GM23248 (cell line): ENCODE results near the gene LARP6. TPM values are rescaled to one million over a fixed set of nuclear protein-coding genes. Genes with fewer than 3 reads are reported as not detected.

ENCODE experiments used
- DNase-seq: peaks from one replicate; pipeline ENCODE4 v3.0.0-alpha.2; 2015
- H2AFZ ChIP-seq: fragments of 200-600 bp; sonication (generic); 2 replicates; pipeline ENCODE4 v1.6.1; 2016; ENCODE audit warnings: antibody characterized with exemption
- H3F3A ChIP-seq: fragments of 200-600 bp; sonication (generic); 2 replicates; pipeline ENCODE4 v1.6.1; 2016; ENCODE audit warnings: mild to moderate bottlenecking, antibody characterized with exemption, mixed run types; ENCODE audit not compliant: insufficient read depth
- H3K27ac ChIP-seq: fragments of 200-600 bp; sonication (generic); 2 replicates; pipeline ENCODE4 v1.5.1; 2016; ENCODE audit warnings: mild to moderate bottlenecking
- H3K27me3 ChIP-seq: fragments of 200-600 bp; sonication (generic); replicated peaks from 2 replicates; pipeline ENCODE4 v1.6.1; 2016; ENCODE audit warnings: mild to moderate bottlenecking; ENCODE audit not compliant: insufficient read depth
- H3K36me3 ChIP-seq: fragments of 200-600 bp; sonication (generic); 2 replicates; pipeline ENCODE4 v1.6.1; 2016; ENCODE audit warnings: low read depth, mild to moderate bottlenecking
- H3K4me1 ChIP-seq: fragments of 200-600 bp; sonication (generic); 2 replicates; pipeline ENCODE4 v1.6.1; 2016; ENCODE audit warnings: mild to moderate bottlenecking; ENCODE audit not compliant: insufficient read depth
- H3K4me2 ChIP-seq: fragments of 200-600 bp; sonication (generic); one replicate; pipeline ENCODE4 v1.6.1; 2016; ENCODE audit warnings: mild to moderate bottlenecking; ENCODE audit not compliant: unreplicated experiment
- H3K4me3 ChIP-seq: fragments of 200-600 bp; sonication (generic); 2 replicates; pipeline ENCODE4 v1.5.1; 2016; ENCODE audit warnings: mild to moderate bottlenecking
- H3K79me2 ChIP-seq: fragments of 200-600 bp; sonication (generic); 2 replicates; pipeline ENCODE4 v1.6.1; 2016; ENCODE audit warnings: mild to moderate bottlenecking; ENCODE audit not compliant: insufficient read depth
- H3K9ac ChIP-seq: fragments of 200-600 bp; sonication (generic); 2 replicates; pipeline ENCODE4 v1.6.1; 2016; ENCODE audit warnings: mild to moderate bottlenecking
- H3K9me2 ChIP-seq: fragments of 200-600 bp; sonication (generic); 2 replicates; pipeline ENCODE4 v1.6.1; 2016; ENCODE audit warnings: mixed run types, mild to moderate bottlenecking, moderate library complexity; ENCODE audit not compliant: insufficient read depth
- H3K9me3 ChIP-seq: fragments of 200-600 bp; sonication (generic); one replicate; pipeline ENCODE4 v1.6.1; 2017; ENCODE audit warnings: low read depth
- H4K20me1 ChIP-seq: fragments of 200-600 bp; sonication (generic); 2 replicates; pipeline ENCODE4 v1.6.0; 2016; ENCODE audit not compliant: insufficient read depth
- EZH2 ChIP-seq: fragments of 200-600 bp; sonication (generic); IDR thresholded peaks from 2 replicates; pipeline ENCODE4 v1.6.1; 2018; ENCODE audit warnings: antibody characterized with exemption, mild to moderate bottlenecking; ENCODE audit not compliant: insufficient read depth, poor library complexity, severe bottlenecking
- EZH2phosphoT487 ChIP-seq: fragments of 200-600 bp; sonication (generic); IDR thresholded peaks from 2 replicates; pipeline ENCODE4 v1.6.1; 2018; ENCODE audit warnings: antibody characterized with exemption, moderate library complexity, mild to moderate bottlenecking, low read depth; ENCODE audit not compliant: insufficient read depth
- WGBS, 2 experiments: methylation state at CpG; one replicate each; pipeline ENCODE4 v1.1.6; 2015 to 2017; ENCODE audit warnings: low lambda C conversion rate in 2 of 2, low coverage in 1 of 2; ENCODE audit errors: missing lambda C conversion rate in 2 of 2; 5-methylcytosine and 5-hydroxymethylcytosine counted together
- in situ Hi-C: fragments of 300-500 bp; cut with MboI; formaldehyde crosslinking; loops from 2 replicates; pipeline ENCODE4 v1.15.0; 2020
- polyA plus RNA-seq: library from polyadenylated mRNA; unstranded; fragments of >200 nt; fragmentation: Nextera tagmentation; extraction: Ambion mirVana; gene quantifications from 2 replicates; pipeline ENCODE4 v1.2.1, GENCODE V29; 2016
- total RNA-seq: library from RNA; depleted of rRNA; stranded (reverse); fragments of >200 nt; shearing (Covaris generic); gene quantifications from 2 replicates; pipeline ENCODE4 v1.2.3, GENCODE V29; 2014

Gene LARP6
- total and polyA plus RNA-seq, 2 experiments from 2014 or later = 104 to 110 TPM

DNA sequence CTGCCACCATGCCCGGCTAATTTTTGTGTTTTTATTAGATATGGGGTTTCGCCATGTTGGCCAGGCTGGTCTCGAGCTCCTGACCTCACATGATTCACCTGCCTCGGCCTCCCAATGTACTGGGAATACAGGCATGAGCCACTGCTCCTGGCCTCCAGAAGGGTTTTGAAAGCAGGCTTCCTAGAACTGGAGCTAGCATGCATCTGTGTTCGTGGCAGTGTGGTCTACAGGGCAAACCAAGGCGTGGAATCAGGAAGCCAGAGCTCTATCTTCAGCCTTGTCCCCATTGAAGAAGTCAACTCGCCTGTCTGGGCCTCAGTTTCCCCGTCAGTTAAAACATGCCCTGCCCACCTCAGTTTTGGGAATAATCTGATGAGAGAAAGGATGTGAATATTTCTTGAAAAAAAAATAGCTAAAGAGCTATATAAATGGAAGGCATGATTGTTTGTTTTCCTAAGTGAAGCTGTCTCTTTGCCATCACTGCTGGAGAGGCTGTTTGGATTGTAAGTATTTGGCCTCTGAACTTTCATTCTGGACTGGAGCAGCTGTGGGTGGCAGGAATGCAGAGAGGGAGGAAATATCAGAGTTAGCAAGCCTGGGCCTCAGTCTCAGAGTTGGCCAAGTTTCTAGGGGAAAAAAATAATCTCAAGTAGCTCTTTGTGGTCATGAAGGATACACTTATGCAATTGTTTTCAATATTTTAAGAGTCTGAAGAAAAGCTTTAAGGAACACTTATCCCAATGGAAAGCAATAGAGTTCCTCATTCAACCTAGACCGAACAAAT, 54.1 kb downstream of the LARP6 start:
- peak overlapping the region; percentile 10 for H3K4me2 ChIP-seq
- H3K4me1 ChIP-seq = peaks cover 54% of the 10 kb centered on the region
- no peaks in the 10 kb centered on the region for H3K79me2 ChIP-seq
- 0 out of 2 replicates have a peak overlapping the region, but pooled peaks have one; percentile 1 for H2AFZ ChIP-seq
- 0 out of 2 replicates have a peak, but pooled peaks have one; percentile 47 for TF ChIP-seq EZH2phosphoT487
- no peak for TF ChIP-seq EZH2
- H3K27ac ChIP-seq = peak overlapping the region; percentile 83
- peak; percentile 90 for DNase-seq
- no peaks in the 10 kb centered on the region for H3K27me3 ChIP-seq
- in situ Hi-C loops = no loop called here
- H3K36me3 ChIP-seq = no peaks in the 10 kb centered on the region
- H3K4me3 ChIP-seq = no peak overlapping the region
- peak overlapping the region; percentile 28 for H3K9ac ChIP-seq
- H3F3A ChIP-seq = peaks cover 49% of the 10 kb centered on the region
- no peaks in the 10 kb centered on the region for H3K9me3 ChIP-seq
- 68 to 72% methylated on average over 9 of the region's 9 CpGs for WGBS, 2 experiments
- H4K20me1 ChIP-seq = no peaks in the 10 kb centered on the region
- no peaks in the 10 kb centered on the region for H3K9me2 ChIP-seq

DNA sequence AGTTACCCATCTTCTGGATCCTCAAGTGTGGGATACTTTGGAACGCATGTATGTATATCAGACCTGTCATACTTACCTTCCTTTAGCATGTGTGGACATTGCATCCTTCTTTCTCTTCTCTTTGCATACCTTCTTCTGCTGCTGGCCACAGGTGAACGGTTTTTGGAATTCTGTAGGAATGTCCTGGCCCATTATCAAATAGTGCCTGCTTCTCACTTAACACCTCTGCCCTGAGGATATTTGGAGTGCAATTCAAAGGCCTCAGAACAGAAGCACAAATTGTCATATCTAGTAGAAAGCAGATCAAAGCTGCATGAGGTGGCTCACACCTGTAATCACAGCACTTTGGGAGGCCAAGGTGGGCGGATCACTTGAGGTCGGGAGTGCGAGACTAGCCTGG, 56.5 kb downstream of the LARP6 start:
- Histone ChIP-seq H3K36me3 (no peaks in the 10 kb centered on the region), H4K20me1 (no peaks in the 10 kb centered on the region), H3K79me2 (no peaks in the 10 kb centered on the region), H3K9me3 (no peaks in the 10 kb centered on the region), H3F3A (peaks cover 65% of the 10 kb centered on the region), H3K27me3 (no peaks in the 10 kb centered on the region), H3K4me1 (peaks cover 69% of the 10 kb centered on the region), H3K27ac (no peak overlapping the region), H3K9me2 (no peaks in the 10 kb centered on the region), H2AFZ (no peak overlapping the region), H3K9ac (no peak overlapping the region), H3K4me2 (no peak overlapping the region), H3K4me3 (no peak overlapping the region)
- TF ChIP-seq EZH2phosphoT487 = no peak
- no peak for TF ChIP-seq EZH2
- 94 to 100% methylated on average over 5 of the region's 5 CpGs for WGBS, 2 experiments
- in situ Hi-C loops = no loop called here
- no peak for DNase-seq

DNA sequence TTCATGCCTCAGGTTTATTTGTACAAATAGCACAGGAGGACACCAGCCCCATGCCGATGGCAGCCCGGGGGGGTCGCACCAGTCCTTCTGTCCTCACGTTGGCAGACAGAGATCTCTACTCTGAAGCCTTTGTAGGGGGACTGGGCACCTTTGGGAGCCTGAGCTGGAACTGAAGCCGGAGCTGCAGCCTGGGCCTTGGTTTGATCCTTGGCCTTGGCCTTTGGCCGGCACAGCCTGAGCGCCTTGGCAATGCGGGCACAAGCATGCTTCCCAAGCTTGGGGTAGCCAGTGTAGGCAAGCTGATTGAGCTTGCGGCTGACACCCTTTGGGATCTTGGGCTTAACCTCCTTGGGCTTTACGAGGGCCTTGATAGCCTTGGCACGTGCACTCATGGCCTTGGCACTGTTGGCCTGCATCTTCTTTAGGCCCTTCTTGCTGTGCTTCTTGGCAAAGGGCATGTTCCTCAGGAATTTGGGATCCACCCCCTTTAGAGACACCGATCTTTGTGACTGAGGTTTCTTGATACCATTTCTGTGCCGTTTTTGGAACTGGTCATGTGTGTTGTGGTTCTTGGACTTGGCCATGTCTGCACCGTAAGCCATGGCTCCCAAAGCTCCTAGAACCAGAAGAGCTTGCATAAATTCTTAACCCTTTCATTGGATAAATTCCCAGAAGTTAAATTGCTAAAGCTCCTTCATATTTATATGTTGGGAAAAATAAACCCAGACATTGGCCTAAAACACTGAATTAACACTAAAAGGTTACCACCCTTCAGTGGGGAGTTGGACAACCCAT, 57.2 kb downstream of the LARP6 start:
- Histone ChIP-seq H3K36me3 (no peaks in the 10 kb centered on the region), H4K20me1 (no peaks in the 10 kb centered on the region), H3K4me2 (no peak overlapping the region), H3K27ac (no peak overlapping the region), H3K9ac (no peak overlapping the region), H3K4me3 (no peak overlapping the region), H3K79me2 (no peaks in the 10 kb centered on the region), H2AFZ (no peak overlapping the region), H3K27me3 (no peaks in the 10 kb centered on the region), H3K9me2 (no peaks in the 10 kb centered on the region), H3K9me3 (no peaks in the 10 kb centered on the region), H3F3A (peaks cover 65% of the 10 kb centered on the region), H3K4me1 (peaks cover 71% of the 10 kb centered on the region)
- TF ChIP-seq EZH2phosphoT487 (no peak), EZH2 (no peak)
- DNase-seq = no peak
- in situ Hi-C loops = no loop called here
- 93 to 96% methylated on average over 14 of the region's 14 CpGs for WGBS, 2 experiments

DNA sequence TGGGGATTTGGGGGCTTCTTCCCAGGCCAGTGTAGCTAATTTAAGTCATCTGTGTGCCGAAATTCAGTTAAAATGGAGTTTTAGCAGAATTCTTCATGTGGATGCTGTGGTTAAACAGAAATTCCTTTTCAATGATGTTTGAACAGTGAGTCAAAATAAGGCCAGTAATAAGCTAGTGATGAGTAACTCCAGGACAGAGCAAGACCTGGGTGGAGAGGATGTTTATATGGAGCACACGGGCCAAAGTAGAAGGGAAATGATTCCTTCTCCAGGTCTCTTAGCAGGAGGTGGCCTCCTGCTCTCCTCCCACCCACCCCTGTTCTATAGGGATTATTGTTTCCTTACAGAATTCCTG, 58.7 kb downstream of the LARP6 start:
- H2AFZ ChIP-seq = peak overlapping the region; percentile 69
- no peaks in the 10 kb centered on the region for H3K27me3 ChIP-seq
- in situ Hi-C loops = no loop called here
- peak overlapping the region; percentile 62 for H3K4me2 ChIP-seq
- no peaks in the 10 kb centered on the region for H3K36me3 ChIP-seq
- 2 to 6% methylated on average over 2 of the region's 2 CpGs for WGBS, 2 experiments
- peak; percentile 95 for DNase-seq
- H3K9me2 ChIP-seq = no peaks in the 10 kb centered on the region
- peak overlapping the region; percentile 95 for H3K27ac ChIP-seq
- no peaks in the 10 kb centered on the region for H3K79me2 ChIP-seq
- H4K20me1 ChIP-seq = no peaks in the 10 kb centered on the region
- peaks cover 64% of the 10 kb centered on the region for H3K4me1 ChIP-seq
- H3K9ac ChIP-seq = peak overlapping the region; percentile 80
- peak overlapping the region; percentile 39 for H3K4me3 ChIP-seq
- H3K9me3 ChIP-seq = no peaks in the 10 kb centered on the region
- TF ChIP-seq EZH2 (no peak), EZH2phosphoT487 (no peak)
- peaks cover 55% of the 10 kb centered on the region for H3F3A ChIP-seq
